K562 (cell line): ENCODE measurements around the gene PEX6. TPM values are rescaled to one million over a fixed set of nuclear protein-coding genes. Genes with fewer than 3 reads are reported as not detected.

ENCODE experiments used
- ATAC-seq: fragments of 200-7000 bp; cut with Tn5 transposase; 3 replicates; pipeline ENCODE4 v1.9.1; 2020; ENCODE audit warnings: moderate library complexity
- BruUV-seq: library from RNA; stranded (reverse); fragments of 400-500 nt; replicated peaks from 2 replicates; lab custom pipeline; 2021; lab: Mats Ljungman, UMichigan
- CTCF ChIA-PET: fragments of 300-600 bp; formaldehyde crosslinking; extraction: SDS; loops from one replicate; lab custom pipeline; 2021; ENCODE audit warnings: low intra/inter-chr PET ratio; lab: Yijun Ruan, JAX
- POLR2A ChIA-PET: fragments of 300-600, 350-650 bp; sonication (Branson Sonifier 250); formaldehyde crosslinking; extraction: SDS; loops from one replicate; lab custom pipeline; 2021; ENCODE audit warnings: antibody characterized with exemption, inconsistent platforms; lab: Yijun Ruan, JAX
- DNase-seq, 4 experiments: peaks; one replicate each; pipeline versions ENCODE4 v3.0.0 to v3.0.0-alpha.2; 2011 to 2018; ENCODE audit warnings: low spot score in 3 of 4, mixed read lengths in 3 of 4; ENCODE audit errors: extremely low read depth in 1 of 4
- FAIRE-seq: peaks from 2 replicates; lab custom pipeline; 2011; peaks lifted over from hg19 to GRCh38; lab: Jason Lieb, UNC
- H2AFZ ChIP-seq: 2 replicates; pipeline ENCODE4 v1.6.0; 2011; ENCODE audit warnings: low read depth, low read length, control low read depth, inconsistent platforms
- H3K27ac ChIP-seq: fragments of 200-600 bp; 3 replicates; pipeline ENCODE4 v1.8.0; 2011; ENCODE audit warnings: low read depth, mild to moderate bottlenecking, control low read depth, inconsistent platforms, low read length, moderate library complexity, mixed read lengths; ENCODE audit errors: extremely low read depth
- H3K27me3 ChIP-seq, 2 experiments: fragments of 300-600 bp in 1 of 2; 2 replicates in 1 of 2; 3 replicates in 1 of 2; pipeline versions ENCODE4 v1.6.0 to v1.8.0; 2011; ENCODE audit warnings: inconsistent platforms in 2 of 2, low read length in 2 of 2, mild to moderate bottlenecking in 1 of 2, mixed read lengths in 1 of 2, moderate library complexity in 1 of 2; ENCODE audit not compliant: control insufficient read depth in 2 of 2, insufficient read depth in 2 of 2
- H3K36me3 ChIP-seq: fragments of 300-600 bp; 3 replicates; pipeline ENCODE4 v1.8.0; 2011; ENCODE audit warnings: mild to moderate bottlenecking, low read length, inconsistent platforms; ENCODE audit not compliant: control insufficient read depth, insufficient read depth
- H3K4me1 ChIP-seq, 2 experiments: fragments of 200-600 bp in 1 of 2; replicated peaks in 1 of 2; 2 replicates in 1 of 2; 3 replicates in 1 of 2; pipeline versions ENCODE4 v1.5.1 to v1.8.0; 2011; ENCODE audit warnings: inconsistent platforms in 2 of 2, low read length in 2 of 2, mild to moderate bottlenecking in 1 of 2, mixed read lengths in 1 of 2, moderate library complexity in 1 of 2; ENCODE audit not compliant: control insufficient read depth in 2 of 2, insufficient read depth in 2 of 2
- H3K4me2 ChIP-seq: 2 replicates; pipeline ENCODE4 v1.6.1; 2011; ENCODE audit warnings: low read length, control low read depth, inconsistent platforms, mixed read lengths; ENCODE audit not compliant: insufficient read depth
- H3K4me3 ChIP-seq: fragments of 200-600 bp; sonication (generic), shearing (Covaris generic); 2 replicates; pipeline ENCODE4 v1.5.1; 2016; ENCODE audit warnings: control low read depth, inconsistent platforms
- H3K79me2 ChIP-seq: fragments of 200-600 bp; 3 replicates; pipeline ENCODE4 v1.8.0; 2011; ENCODE audit warnings: low read length, inconsistent platforms; ENCODE audit not compliant: control insufficient read depth, insufficient read depth
- H3K9ac ChIP-seq, 2 experiments: 2 replicates each; pipeline versions ENCODE4 v1.6.0 to v1.6.1; 2011; ENCODE audit warnings: low read depth in 2 of 2, low read length in 2 of 2, control low read depth in 1 of 2, inconsistent platforms in 1 of 2, mild to moderate bottlenecking in 1 of 2, mixed read lengths in 1 of 2; ENCODE audit not compliant: insufficient read depth in 1 of 2
- H3K9me1 ChIP-seq: one replicate; pipeline ENCODE4 v1.6.0; 2011; ENCODE audit warnings: inconsistent platforms, mild to moderate bottlenecking, low read length, moderate library complexity; ENCODE audit not compliant: control insufficient read depth, insufficient read depth
- H3K9me3 ChIP-seq: replicated peaks from 2 replicates; pipeline ENCODE4 v1.5.1; 2011; ENCODE audit warnings: low read depth, low read length, inconsistent platforms; ENCODE audit not compliant: control insufficient read depth, insufficient read depth
- H4K20me1 ChIP-seq: replicated peaks from 2 replicates; pipeline ENCODE4 v1.6.1; 2011; ENCODE audit warnings: low read length, inconsistent platforms, mixed read lengths; ENCODE audit not compliant: control insufficient read depth, insufficient read depth
- CREB1 ChIP-seq, 2 experiments: sonication (generic) in 1 of 2; formaldehyde crosslinking in 1 of 2; IDR thresholded peaks; 2 replicates each; pipeline versions ENCODE4 v1.6.1 to v1.8.0; 2012 to 2022; ENCODE audit warnings: inconsistent platforms in 1 of 2, mild to moderate bottlenecking in 1 of 2, missing genetic modification reagents in 1 of 2, moderate library complexity in 1 of 2
- MAFG ChIP-seq: fragments of 450-650 bp; conservative IDR thresholded peaks from 2 replicates; pipeline ENCODE4 v1.6.1; 2016; ENCODE audit warnings: missing genetic modification characterization, missing compliant biosample characterization
- PML ChIP-seq: IDR thresholded peaks from 2 replicates; pipeline ENCODE4 v1.6.1; 2012; ENCODE audit warnings: low read length, inconsistent platforms
- RAD51 ChIP-seq: fragments of 450-650 bp; IDR thresholded peaks from 2 replicates; pipeline ENCODE4 v1.7.1; 2016; ENCODE audit warnings: low read depth, mild to moderate bottlenecking, borderline replicate concordance
- RBM39 ChIP-seq: fragments of 200-400 bp; formaldehyde crosslinking; optimal IDR thresholded peaks from 2 replicates; pipeline ENCODE3; 2018; ENCODE audit warnings: low read depth, low read length
- SAFB ChIP-seq: fragments of 200-400 bp; formaldehyde crosslinking; IDR thresholded peaks from 2 replicates; pipeline ENCODE4 v1.6.1; 2017; ENCODE audit warnings: low read depth, low read length, borderline replicate concordance
- ZNF263 ChIP-seq: sonication (generic); formaldehyde crosslinking; IDR thresholded peaks from 2 replicates; pipeline ENCODE4 v1.8.0; 2022; ENCODE audit warnings: mild to moderate bottlenecking, missing genetic modification reagents, borderline replicate concordance
- ZNF780A ChIP-seq: fragments of 250-450 bp; sonication (Bioruptor Pico); IDR thresholded peaks from 2 replicates; pipeline ENCODE4 v1.5.0; 2021; ENCODE audit warnings: mild to moderate bottlenecking
- ZNF79 ChIP-seq: fragments of 250-450 bp; sonication (Bioruptor Pico); IDR thresholded peaks from 2 replicates; pipeline ENCODE4 v1.4.0; 2020; ENCODE audit warnings: low read depth, mild to moderate bottlenecking, moderate library complexity
- WGBS: fragments of 100-300 bp; shearing (Covaris generic); methylation state at CpG from one replicate; pipeline ENCODE4 v1.1.6; 2016; ENCODE audit warnings: low coverage, mixed read lengths; ENCODE audit not compliant: insufficient coverage; ENCODE audit errors: missing lambda C conversion rate; 5-methylcytosine and 5-hydroxymethylcytosine counted together
- in situ Hi-C: fragments of 300-500 bp; cut with MboI; formaldehyde crosslinking; loops from 4 replicates; pipeline ENCODE4 v1.15.0; 2018; ENCODE audit warnings: inconsistent platforms, mixed read lengths
- intact Hi-C: fragments of 100-400 bp; cut with micrococcal nuclease; formaldehyde crosslinking; loops from 2 replicates; pipeline ENCODE4 v1.14.2; 2022
- polyA plus RNA-seq, 8 experiments: library from polyadenylated mRNA; depleted of rRNA in 4 of 8; stranded (reverse) in 5 of 8; unstranded in 3 of 8; fragments of >200 nt; fragmentation: Nextera tagmentation in 2 of 8; fragmentation: Illumina TruSeq in 1 of 8; extraction: Ambion mirVana in 2 of 8; extraction: Trizol in 1 of 8; gene quantifications; 2 replicates each; pipeline versions ENCODE4 v1.2.1 to v1.2.3, GENCODE V29; 2011 to 2014; ENCODE audit warnings: inconsistent platforms in 1 of 8, missing spikeins in 1 of 8
- total RNA-seq, 7 experiments: library from RNA; depleted of rRNA in 6 of 7; stranded (reverse); fragments of >200 nt in 6 of 7; fragmentation: Illumina TruSeq in 2 of 7; extraction: Trizol in 2 of 7; gene quantifications; 2 replicates each; pipeline versions ENCODE4 v1.2.1 to v1.2.3, GENCODE V29; 2011 to 2021; ENCODE audit warnings: low replicate concordance in 1 of 7
- TF ChIP-seq, protein P1 (sequence below): fragments of 450-650 bp; conservative IDR thresholded peaks from 2 replicates; pipeline ENCODE4 v1.6.1; 2016; ENCODE audit warnings: missing genetic modification characterization, low read depth, mild to moderate bottlenecking, missing compliant biosample characterization, moderate library complexity
- TF ChIP-seq, protein P2 (sequence below): sonication (generic); formaldehyde crosslinking; IDR thresholded peaks from 2 replicates; pipeline ENCODE4 v1.8.0; 2022; ENCODE audit warnings: mild to moderate bottlenecking, missing genetic modification reagents
- TF ChIP-seq, protein P3 (sequence below), 2 experiments: fragments of 450-650 bp; IDR thresholded peaks; 2 replicates each; pipeline ENCODE4 v1.6.1; 2018; ENCODE audit warnings: mild to moderate bottlenecking in 2 of 2, low read depth in 1 of 2; ENCODE audit not compliant: partially characterized antibody in 2 of 2

The PEX6 gene
- total and polyA plus RNA-seq, 9 of the 15 experiments (the other 6 are each of a cell fraction or from before 2014, with no cell fraction given) = 0.17 to 20.8 (median 6.9) TPM

GRCh38 chr6:42979523-42980177, 669 bp upstream of the PEX6 start:
- Histone ChIP-seq H3K27me3 (no peaks in the 10 kb centered on the region), H3K79me2 (peaks cover 48% of the 10 kb centered on the region), H3K36me3 (peaks cover 24% of the 10 kb centered on the region), H3K9me1 (no peaks in the 10 kb centered on the region), H3K4me1 (peaks cover 25 to 36% of the 10 kb centered on the region in 2 experiments; a peak in 4 of 5 replicates), H3K4me2 (peak overlapping the region; percentile 90), H3K27ac (peak overlapping the region; percentile 88), H2AFZ (peak overlapping the region; percentile 93), H4K20me1 (peaks cover 5% of the 10 kb centered on the region; the same call in 1 of the 2 replicates), H3K9ac (peak overlapping the region; percentile 96 to 100), H3K9me3 (no peaks in the 10 kb centered on the region), H3K4me3 (peak overlapping the region; percentile 95)
- peak in 1 of 4 experiments; percentile 60 for DNase-seq
- ChIA-PET POLR2A (interaction anchor here (0.6 to 2.5 kb wide), 15 partner anchors 8 to 355 kb away, joined by 3 to 13 read pairs (median 4); partner anchors contain the start of genes CNPY3, KLHDC3, MEA1 and RPL7L1), CTCF (no interaction called here)
- peak; percentile 1 for ATAC-seq
- TSS peak; percentile 97 for BruUV-seq
- in situ Hi-C loops (no loop called here), intact Hi-C loops (loop anchor here (2.0 kb wide), 1 partner anchor 35 kb away; the partner anchor contains the start of gene KLHDC3)
- no peak for FAIRE-seq
- 57% methylated on average over 9 of the region's 9 CpGs for WGBS
- TF ChIP-seq, protein P1, sequence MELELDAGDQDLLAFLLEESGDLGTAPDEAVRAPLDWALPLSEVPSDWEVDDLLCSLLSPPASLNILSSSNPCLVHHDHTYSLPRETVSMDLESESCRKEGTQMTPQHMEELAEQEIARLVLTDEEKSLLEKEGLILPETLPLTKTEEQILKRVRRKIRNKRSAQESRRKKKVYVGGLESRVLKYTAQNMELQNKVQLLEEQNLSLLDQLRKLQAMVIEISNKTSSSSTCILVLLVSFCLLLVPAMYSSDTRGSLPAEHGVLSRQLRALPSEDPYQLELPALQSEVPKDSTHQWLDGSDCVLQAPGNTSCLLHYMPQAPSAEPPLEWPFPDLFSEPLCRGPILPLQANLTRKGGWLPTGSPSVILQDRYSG (tag) = 0 out of 2 replicates have a peak, but pooled peaks have one; percentile 13
- TF ChIP-seq ZNF79 (CRISPR knock-in tag) (no peak), MAFG (tag) (0 out of 2 replicates have a peak, but pooled peaks have one; percentile 1), PML (peak; percentile 12; the same call in 1 of the 2 replicates), ZNF263 (CRISPR knock-in tag) (0 out of 2 replicates have a peak, but pooled peaks have one; percentile 28), CREB1 (IDR thresholded peaks at IDR 0.05) (no peak), CREB1 (CRISPR knock-in tag; IDR thresholded peaks at IDR 0.05) (no peak), RBM39 (no peak), RAD51 (0 out of 2 replicates have a peak, but pooled peaks have one; percentile 0), ZNF780A (no peak), SAFB (no peak)
- TF ChIP-seq, protein P2, sequence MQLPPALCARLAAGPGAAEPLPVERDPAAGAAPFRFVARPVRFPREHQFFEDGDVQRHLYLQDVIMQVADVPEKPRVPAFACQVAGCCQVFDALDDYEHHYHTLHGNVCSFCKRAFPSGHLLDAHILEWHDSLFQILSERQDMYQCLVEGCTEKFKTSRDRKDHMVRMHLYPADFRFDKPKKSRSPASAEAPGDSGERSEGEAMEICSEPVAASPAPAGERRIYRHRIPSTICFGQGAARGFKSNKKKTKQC = 0 out of 2 replicates have a peak, but pooled peaks have one; percentile 46
- TF ChIP-seq, protein P3, sequence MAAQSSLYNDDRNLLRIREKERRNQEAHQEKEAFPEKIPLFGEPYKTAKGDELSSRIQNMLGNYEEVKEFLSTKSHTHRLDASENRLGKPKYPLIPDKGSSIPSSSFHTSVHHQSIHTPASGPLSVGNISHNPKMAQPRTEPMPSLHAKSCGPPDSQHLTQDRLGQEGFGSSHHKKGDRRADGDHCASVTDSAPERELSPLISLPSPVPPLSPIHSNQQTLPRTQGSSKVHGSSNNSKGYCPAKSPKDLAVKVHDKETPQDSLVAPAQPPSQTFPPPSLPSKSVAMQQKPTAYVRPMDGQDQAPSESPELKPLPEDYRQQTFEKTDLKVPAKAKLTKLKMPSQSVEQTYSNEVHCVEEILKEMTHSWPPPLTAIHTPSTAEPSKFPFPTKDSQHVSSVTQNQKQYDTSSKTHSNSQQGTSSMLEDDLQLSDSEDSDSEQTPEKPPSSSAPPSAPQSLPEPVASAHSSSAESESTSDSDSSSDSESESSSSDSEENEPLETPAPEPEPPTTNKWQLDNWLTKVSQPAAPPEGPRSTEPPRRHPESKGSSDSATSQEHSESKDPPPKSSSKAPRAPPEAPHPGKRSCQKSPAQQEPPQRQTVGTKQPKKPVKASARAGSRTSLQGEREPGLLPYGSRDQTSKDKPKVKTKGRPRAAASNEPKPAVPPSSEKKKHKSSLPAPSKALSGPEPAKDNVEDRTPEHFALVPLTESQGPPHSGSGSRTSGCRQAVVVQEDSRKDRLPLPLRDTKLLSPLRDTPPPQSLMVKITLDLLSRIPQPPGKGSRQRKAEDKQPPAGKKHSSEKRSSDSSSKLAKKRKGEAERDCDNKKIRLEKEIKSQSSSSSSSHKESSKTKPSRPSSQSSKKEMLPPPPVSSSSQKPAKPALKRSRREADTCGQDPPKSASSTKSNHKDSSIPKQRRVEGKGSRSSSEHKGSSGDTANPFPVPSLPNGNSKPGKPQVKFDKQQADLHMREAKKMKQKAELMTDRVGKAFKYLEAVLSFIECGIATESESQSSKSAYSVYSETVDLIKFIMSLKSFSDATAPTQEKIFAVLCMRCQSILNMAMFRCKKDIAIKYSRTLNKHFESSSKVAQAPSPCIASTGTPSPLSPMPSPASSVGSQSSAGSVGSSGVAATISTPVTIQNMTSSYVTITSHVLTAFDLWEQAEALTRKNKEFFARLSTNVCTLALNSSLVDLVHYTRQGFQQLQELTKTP (IDR thresholded peaks at IDR 0.05; ENCODE audit: low read depth in 1 of 2, partially characterized antibody in 2 of 2) = peak in 1 of 2 experiments; percentile 19
